GM18498 (cell line): Measurements from ENCODE around the gene PLXNA4.
"Not testable (repeated sequence)": the region's sequence is repeated elsewhere in the genome, so short reads cannot be mapped to it uniquely, and the experiment has no call there.

Experiments
- ATAC-seq: cut with Tn5 transposase; IDR thresholded peaks from one replicate; pipeline ENCODE4 v1.9.1; 2021; ENCODE audit warnings: mild to moderate bottlenecking, moderate library complexity; ENCODE audit not compliant: unreplicated experiment

PLXNA4 gene, protein sequence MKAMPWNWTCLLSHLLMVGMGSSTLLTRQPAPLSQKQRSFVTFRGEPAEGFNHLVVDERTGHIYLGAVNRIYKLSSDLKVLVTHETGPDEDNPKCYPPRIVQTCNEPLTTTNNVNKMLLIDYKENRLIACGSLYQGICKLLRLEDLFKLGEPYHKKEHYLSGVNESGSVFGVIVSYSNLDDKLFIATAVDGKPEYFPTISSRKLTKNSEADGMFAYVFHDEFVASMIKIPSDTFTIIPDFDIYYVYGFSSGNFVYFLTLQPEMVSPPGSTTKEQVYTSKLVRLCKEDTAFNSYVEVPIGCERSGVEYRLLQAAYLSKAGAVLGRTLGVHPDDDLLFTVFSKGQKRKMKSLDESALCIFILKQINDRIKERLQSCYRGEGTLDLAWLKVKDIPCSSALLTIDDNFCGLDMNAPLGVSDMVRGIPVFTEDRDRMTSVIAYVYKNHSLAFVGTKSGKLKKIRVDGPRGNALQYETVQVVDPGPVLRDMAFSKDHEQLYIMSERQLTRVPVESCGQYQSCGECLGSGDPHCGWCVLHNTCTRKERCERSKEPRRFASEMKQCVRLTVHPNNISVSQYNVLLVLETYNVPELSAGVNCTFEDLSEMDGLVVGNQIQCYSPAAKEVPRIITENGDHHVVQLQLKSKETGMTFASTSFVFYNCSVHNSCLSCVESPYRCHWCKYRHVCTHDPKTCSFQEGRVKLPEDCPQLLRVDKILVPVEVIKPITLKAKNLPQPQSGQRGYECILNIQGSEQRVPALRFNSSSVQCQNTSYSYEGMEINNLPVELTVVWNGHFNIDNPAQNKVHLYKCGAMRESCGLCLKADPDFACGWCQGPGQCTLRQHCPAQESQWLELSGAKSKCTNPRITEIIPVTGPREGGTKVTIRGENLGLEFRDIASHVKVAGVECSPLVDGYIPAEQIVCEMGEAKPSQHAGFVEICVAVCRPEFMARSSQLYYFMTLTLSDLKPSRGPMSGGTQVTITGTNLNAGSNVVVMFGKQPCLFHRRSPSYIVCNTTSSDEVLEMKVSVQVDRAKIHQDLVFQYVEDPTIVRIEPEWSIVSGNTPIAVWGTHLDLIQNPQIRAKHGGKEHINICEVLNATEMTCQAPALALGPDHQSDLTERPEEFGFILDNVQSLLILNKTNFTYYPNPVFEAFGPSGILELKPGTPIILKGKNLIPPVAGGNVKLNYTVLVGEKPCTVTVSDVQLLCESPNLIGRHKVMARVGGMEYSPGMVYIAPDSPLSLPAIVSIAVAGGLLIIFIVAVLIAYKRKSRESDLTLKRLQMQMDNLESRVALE (N-terminal part only)

GRCh38 chr7:132575982-132576720 is at the start of gene PLXNA4:
PLXNA4 (minus strand) TSS chr7:132576470; CDS start chr7:132508693, 67,777 bp downstream.
- ATAC-seq = no peak

- ATAC-seq = no peak
Measured at GRCh38 chr7:132625651-132626050, 49.4 kb upstream of the PLXNA4 start.

DNA sequence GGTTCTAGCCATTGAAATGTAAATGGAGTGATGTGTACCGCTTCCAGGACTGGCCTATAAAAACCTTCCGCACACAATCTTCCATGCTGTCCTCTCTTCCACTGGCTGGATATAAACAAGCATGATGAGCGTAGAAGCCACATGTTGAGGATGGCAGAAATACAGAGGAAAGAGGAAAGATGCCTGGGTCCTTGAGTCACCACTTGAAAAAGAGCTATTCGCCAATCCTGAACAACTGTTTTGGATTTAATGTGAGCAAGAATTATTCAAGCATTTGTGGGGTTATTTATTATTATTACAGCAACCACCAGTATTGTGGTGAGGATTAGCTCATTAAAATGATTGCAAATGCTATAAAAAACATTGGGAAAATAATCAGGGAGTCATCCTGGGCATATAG is 45.8 kb upstream of the PLXNA4 start:
- no peak for ATAC-seq

DNA sequence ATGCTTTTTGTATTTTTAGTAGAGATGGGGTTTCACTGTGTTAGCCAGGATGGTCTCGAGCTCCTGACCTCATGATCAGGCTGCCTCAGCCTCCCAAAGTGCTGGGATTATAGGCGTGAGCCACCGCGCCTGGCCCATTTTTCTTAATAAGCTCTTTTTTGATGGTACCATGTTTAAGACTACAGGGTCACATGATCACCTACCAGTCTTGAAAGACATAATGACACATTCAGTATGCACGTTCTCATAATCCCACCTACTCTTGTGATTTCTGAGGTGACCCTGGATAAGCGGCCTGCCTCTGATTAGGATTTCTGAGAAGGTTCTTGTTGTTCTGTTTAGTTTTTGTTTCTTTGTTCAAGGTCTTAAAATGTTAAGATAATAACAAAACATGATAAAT is 43.7 kb upstream of the PLXNA4 start:
- ATAC-seq = no peak

- ATAC-seq = no peak
Measured at GRCh38 chr7:132618956-132619305, 42.7 kb upstream of the PLXNA4 start.

DNA sequence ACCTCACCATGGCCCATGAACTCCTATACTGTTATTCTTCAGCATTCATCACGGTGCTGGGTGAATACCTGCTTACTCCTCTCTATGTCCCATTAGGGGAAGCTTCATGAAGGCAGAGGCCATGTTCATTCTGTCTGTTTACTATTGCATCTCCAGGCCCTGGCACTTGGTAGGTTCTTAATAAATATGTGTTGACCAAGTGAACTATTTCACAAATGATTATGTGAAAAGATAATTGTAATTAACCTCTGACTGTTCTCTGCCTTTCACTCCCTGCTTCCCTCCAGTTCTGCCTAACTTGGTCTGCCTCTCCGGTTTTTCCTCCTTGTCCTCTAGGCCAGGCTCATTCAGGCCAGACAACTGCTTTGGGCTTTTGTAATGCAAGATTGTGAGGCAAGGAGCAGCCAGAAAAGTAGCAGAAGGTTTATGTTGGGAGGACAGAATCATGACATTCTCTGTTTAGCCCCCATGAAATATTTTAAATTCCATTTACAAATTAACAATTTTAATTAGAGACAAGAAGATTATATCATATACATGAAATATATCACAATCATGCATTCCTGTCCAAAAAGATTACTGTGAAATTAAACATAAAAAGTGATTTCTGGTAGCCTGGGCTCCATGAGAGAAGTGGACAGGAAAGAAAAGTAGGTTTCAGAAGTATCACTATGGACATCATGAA is 42.1 kb upstream of the PLXNA4 start:
- no peak for ATAC-seq

DNA sequence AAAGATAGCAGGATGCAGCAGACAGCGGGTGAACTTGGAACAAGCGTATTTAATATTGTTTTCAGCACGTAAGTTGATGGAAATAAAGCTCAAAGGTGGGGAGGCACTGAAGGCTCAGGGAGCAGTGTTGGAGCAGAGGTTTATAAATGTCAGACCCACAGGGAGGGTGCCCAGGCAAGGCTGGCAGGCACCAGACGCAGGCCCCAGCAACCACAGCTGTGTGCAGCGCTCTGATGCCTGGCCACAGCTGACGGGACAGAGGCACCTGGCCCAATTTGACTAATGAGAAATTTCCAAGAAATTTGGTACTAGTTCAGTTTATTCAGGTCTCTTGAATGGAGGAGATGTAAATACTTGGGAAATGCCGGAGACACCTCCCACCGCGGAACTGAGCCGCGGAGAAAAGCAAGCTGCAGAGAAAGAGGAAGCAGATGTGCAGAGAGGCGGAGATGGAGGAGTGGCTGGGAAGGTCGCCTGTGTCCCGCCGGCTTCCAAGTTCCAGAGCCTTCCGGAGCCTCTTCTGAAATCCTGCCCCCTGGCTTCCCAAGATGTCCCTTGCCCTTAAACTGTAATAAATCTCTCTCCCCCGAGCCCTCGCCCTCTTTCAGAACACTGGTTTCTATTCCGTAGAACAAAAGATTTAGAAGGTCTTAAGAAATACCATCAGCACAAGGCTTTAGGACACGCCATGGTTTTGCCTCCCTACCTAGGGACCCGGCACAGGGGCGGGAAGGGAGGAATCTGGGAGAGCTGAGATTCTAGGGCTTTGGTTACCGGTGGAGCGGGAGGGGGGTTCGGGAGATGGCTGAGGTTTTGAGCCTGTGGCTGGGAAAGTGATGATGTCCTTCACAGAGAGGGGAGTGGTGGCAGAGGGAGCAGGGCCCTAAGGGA is 38.4 kb upstream of the PLXNA4 start:
- no peak for ATAC-seq

DNA sequence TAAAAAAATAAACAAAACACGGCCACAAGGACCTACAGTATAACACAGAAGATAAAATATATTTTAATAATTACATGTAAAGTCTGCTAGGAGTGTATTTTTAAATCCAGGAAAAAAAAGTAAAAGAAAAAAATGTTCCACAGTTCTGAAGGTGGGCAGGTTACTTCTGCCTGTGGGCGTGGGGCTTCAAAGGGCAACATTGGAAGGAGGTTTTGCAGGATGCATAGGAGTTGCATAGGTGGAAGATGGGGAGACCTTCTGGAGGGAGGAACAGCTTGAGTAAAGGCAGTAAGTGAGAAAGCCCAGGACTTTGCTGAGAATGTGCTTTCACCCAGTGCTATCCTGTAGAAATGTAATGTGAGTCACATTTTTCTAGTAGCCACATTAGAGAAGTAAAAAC is 37.5 kb upstream of the PLXNA4 start:
- no peak for ATAC-seq

GRCh38 chr7:132610995-132611394 is 34.7 kb upstream of the PLXNA4 start:
- ATAC-seq = no peak

- no peak for ATAC-seq
Measured at GRCh38 chr7:132609906-132610520, 33.7 kb upstream of the PLXNA4 start.

DNA sequence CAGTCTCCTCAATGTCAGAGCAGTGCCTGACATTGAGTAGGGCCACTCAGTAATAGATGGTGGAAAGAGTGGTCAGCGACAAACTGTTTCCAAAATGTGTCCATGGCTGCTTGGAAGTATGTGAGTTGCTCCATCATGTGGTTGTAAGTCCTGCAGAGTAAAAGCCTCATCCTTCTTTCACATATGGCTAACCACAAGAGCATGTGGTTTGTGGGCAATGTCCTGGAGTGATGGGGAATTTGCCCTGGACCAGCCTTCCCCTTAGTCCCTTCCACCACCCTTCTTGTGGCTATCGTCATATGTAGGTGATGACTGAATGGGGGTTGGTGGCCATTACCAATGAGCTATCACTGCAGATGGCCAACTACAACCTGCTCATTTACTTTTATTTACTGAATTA is 33.0 kb upstream of the PLXNA4 start:
- no peak for ATAC-seq

GRCh38 chr7:132608523-132608922 is 32.3 kb upstream of the PLXNA4 start:
- ATAC-seq = no peak

GRCh38 chr7:132607656-132608055 is 31.4 kb upstream of the PLXNA4 start:
- ATAC-seq = no peak

DNA sequence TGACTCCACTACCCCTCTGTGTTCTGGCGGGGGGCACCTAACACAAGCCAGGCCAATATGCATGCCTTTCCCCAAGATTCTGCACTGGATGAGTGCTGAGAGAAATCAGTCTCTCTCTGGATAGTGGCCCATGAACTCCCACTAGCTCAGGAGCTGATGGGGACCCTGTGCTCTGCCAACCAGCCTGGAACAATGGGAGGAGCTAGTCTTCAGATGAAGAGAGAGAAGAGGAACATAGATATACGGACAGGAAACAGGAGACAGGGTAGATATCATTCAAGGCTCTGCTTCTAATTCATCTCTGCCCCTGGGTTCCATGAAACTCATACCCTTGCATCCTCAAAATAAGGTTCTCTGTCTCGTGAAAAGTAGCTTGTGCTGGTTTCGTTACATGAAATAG is 27.9 kb upstream of the PLXNA4 start:
- no peak for ATAC-seq

DNA sequence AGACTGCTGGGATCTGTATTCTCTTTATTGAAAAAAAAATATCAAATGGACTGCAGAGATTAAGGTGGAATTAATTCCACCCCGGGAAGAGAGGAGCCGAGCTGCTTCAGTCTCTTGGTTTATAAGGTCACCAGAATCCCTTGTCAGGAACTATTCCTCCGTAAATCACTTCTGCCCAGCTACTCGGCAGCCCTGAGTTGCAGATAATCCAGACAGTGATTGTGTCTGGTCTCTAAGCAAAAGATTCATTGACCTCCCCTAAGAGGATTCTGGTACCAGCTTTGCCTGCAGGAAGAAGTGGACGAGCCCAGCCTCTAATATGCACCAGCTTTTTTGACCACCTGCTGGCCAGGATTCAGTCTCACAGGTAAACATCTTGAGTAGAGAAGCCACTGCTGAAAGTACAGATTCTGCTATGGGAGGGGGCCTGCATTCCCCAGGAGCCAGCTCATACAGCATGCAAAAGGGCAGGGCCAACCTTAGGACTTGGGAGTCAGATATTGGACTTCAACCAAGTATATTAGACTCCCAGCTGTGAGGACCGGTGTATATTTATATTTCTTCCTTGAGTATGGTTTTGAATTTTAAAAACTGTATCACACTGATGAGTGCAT is 27.1 kb upstream of the PLXNA4 start:
- no peak for ATAC-seq

DNA sequence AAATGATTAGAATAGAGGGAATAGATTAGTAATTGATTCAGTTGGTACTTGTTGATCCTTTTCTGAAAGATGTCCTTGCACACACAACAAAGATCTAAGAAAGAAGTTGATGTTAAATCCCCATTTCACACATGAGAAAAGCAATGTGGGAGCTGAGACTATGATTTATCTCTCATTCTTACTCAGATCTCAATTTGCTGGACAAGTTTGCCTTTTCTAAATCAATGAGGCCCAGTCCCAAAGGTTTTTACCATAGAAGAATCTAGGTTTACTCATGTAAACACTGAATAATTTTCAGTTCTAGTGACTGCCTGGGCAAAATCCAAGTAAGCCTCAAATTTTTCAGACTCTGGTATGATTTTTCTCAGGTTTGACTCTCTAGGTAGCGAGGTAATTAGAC is 25.5 kb upstream of the PLXNA4 start:
- ATAC-seq = no peak

- ATAC-seq = no peak
Measured at GRCh38 chr7:132596588-132596987, 20.3 kb upstream of the PLXNA4 start.

GRCh38 chr7:132594741-132595140 is 18.5 kb upstream of the PLXNA4 start:
- not testable (repeated sequence) for ATAC-seq
